GM12872 (cell line): ENCODE measurements around the gene ATP6V1F.

Experiments used
- TF ChIP-seq, protein P1 (sequence below): IDR thresholded peaks from 3 replicates; pipeline ENCODE4 v1.5.1; 2011; ENCODE audit warnings: low read depth, mild to moderate bottlenecking, low read length, moderate library complexity; ENCODE audit not compliant: insufficient read depth

ATP6V1F gene

DNA sequence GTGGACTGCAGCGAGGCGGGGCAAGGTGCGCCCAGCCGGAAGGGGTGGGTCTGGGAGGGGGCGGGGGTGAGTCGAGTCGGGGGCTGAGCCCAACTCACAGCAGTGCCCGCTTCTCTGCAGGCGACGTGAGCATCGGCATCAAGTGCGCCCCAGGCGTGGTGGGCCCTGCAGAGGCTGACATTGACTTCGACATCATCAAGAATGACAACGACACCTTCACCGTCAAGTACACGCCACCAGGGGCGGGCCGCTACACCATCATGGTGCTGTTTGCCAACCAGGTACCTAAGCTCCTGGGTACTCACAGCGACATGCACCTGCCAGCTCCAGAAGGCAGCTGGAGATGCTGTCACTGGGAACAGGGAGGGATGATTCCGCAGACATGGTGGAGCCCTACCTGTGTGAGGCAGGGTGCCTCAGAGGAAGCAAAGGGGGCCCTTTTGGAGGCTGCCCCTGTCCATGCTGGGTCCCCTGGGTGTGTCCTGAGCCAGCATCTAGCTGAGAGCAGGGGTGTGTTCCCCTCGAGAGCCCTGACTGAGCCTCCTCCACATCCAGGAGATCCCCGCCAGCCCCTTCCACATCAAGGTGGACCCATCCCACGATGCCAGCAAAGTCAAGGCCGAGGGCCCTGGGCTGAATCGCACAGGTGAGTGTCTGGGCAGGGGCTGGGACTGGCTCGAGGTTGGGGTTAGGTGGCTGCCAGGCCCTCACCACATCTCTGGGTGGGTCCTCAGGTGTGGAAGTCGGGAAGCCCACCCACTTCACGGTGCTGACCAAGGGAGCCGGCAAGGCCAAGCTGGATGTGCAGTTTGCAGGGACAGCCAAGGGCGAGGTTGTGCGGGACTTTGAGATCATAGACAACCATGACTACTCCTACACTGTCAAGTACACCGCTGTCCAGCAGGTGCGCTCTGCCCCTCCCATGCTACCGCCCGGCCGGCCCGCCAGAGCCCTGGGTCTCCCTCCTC, 19.7 kb upstream of the ATP6V1F start:
- TF ChIP-seq, protein P1, sequence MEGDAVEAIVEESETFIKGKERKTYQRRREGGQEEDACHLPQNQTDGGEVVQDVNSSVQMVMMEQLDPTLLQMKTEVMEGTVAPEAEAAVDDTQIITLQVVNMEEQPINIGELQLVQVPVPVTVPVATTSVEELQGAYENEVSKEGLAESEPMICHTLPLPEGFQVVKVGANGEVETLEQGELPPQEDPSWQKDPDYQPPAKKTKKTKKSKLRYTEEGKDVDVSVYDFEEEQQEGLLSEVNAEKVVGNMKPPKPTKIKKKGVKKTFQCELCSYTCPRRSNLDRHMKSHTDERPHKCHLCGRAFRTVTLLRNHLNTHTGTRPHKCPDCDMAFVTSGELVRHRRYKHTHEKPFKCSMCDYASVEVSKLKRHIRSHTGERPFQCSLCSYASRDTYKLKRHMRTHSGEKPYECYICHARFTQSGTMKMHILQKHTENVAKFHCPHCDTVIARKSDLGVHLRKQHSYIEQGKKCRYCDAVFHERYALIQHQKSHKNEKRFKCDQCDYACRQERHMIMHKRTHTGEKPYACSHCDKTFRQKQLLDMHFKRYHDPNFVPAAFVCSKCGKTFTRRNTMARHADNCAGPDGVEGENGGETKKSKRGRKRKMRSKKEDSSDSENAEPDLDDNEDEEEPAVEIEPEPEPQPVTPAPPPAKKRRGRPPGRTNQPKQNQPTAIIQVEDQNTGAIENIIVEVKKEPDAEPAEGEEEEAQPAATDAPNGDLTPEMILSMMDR = no peak

DNA sequence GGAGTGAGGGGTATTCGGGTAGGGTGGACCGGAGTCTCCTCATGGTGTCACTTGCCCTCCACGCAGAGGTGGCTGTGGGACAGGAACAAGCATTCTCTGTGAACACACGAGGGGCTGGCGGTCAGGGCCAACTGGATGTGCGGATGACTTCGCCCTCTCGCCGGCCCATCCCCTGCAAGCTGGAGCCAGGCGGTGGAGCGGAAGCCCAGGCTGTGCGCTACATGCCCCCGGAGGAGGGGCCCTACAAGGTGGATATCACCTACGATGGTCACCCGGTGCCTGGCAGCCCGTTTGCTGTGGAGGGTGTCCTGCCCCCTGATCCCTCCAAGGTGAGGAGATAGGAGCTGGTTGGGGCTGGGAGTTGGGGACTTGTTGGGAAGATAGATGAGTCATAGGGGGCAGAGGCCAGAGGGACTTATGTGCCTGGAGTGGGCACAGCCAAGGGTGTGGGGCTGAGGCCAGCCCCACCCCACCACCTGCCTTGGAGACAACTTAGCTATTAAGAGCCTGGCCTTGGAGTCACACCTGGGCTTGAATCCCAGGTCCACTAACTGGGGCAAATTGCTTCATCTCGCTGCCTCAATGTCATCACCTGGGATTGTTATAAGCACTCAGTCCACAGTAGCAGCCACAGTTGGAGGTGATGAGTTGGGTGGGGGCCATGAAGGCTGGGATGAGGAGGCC, 18.6 kb upstream of the ATP6V1F start:
- TF ChIP-seq, protein P1 = no peak

DNA sequence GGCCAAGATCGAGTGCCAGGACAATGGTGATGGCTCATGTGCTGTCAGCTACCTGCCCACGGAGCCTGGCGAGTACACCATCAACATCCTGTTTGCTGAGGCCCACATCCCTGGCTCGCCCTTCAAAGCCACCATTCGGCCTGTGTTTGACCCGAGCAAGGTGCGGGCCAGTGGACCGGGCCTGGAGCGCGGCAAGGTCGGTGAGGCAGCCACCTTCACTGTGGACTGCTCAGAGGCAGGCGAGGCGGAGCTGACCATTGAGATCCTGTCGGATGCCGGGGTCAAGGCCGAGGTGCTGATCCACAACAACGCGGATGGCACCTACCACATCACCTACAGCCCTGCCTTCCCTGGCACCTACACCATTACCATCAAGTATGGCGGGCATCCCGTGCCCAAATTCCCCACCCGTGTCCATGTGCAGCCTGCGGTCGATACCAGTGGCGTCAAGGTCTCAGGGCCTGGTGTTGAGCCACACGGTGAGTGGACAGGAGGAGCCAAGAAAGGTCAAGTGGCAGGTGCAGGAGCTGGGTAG, 17.8 kb upstream of the ATP6V1F start:
- TF ChIP-seq, protein P1 = no peak

DNA sequence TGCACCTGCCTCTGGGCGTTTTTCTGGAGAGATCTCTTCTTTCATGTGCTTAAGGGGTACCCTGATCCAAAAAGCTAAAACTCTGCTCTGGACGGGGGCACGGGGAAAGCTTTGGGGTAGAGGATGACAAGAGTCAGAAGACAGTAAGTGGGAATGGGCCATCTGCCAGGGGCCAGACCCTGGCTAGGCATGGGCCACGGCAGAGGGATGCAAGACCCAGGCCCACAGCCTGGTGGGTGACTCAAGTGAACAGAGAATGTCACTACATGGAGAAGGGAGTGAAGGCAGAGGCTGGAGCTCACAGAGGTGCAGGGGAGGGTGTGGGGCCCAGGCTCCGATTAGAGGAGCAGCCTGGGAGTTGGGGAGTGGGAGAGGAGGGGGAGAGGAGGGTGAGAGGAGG, 17.2 kb upstream of the ATP6V1F start:
- TF ChIP-seq, protein P1 = no peak

DNA sequence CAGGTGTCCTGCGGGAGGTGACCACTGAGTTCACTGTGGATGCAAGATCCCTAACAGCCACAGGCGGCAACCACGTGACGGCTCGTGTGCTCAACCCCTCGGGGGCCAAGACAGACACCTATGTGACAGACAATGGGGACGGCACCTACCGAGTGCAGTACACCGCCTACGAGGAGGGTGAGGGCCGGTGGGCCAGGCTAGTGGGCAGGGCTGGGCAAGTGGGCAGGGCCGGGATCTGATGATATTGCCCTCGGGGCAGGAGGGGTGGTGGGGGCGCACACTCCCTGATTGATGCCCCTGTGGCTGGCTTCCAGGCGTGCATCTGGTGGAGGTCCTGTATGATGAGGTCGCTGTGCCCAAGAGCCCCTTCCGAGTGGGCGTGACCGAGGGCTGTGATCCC, 16.7 kb upstream of the ATP6V1F start:
- TF ChIP-seq, protein P1 = no peak

DNA sequence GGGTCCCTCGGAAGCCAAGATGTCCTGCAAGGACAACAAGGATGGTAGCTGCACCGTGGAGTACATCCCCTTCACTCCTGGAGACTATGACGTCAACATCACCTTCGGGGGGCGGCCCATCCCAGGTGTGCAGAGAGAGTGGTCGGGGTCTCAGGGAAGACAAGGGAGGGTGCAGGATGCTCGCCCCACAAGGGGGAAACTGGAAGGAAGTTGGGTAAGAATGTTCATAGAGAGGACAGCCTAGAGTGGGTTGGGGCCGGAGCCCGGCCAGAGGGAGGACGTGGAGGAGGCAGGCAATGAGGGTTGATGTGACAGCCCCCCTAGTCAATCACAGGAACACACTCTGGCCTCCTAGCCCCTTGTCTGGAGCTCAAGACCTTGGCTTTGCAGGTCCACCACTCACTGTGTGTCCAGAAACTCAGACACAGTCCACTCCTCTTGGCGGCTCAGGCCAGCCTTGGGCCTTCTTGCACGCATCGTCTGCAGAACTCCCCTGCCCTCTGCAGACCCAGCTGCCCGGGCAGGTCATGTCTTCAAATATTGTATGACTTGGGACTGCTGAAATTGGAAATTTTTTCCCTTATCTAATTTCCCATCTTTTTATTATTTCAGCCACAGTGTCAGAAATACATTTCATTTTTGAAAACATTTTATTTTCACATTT, 15.7 kb upstream of the ATP6V1F start:
- TF ChIP-seq, protein P1 = no peak
